ENCODE data around the gene TEKT3. TPM values are rescaled to one million over a fixed set of nuclear protein-coding genes. Genes with fewer than 3 reads are reported as not detected.

TEKT3 gene
- total RNA-seq, 1 experiment from 2014 or later = not detected

DNA sequence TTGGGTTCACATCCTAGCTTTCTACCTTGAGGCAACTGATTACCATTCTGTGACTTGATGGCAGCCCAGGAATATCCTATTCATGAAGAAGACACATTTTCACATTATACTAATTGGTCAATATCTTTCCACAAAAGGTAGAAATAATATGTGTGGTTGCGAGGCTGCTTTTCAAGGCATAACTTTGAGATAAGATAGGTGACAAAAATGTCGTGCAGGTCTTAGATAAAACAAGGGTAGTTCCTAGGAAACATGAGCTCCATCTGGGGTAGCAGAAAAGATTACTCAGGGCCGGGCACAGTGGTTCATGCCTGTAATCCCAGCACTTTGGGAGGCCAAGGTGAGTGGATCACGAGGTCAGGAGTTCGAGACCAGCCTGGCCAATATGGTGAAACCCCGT lies 22.3 kb upstream of the TEKT3 start:
- ChIA-PET CTCF (no interaction called here), POLR2A (ENCODE audit: unreplicated experiment) (interaction anchor here (0.6 kb wide), 1 partner anchor 12 kb away, joined by 6 read pairs; no protein-coding TSS in a partner anchor)
- H3K4me1 ChIP-seq (replicated peaks; ENCODE audit: insufficient read depth) = no peaks in the 10 kb centered on the region

DNA sequence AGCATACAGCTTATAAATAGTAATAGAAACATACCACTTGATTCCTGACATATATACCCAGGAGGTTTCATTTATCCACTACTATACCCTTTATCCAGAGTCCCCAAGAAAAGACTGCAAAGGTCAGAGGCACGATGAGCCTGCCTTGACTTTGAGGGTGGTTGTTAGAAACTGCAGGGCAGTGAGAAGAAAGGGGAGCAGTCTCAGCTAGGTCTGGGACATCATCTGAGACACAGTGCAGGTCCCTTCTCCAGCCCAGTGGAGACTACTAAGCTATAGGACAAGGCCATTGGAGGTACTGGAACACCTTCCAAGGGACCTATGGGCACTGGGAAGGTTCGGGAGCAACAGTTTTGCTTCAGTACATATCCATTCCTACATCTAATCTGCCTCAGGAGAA lies 20.2 kb upstream of the TEKT3 start:
- no peak for DNase-seq
- ChIA-PET POLR2A (ENCODE audit: unreplicated experiment) (no interaction called here), CTCF (no interaction called here)
- H3K79me2 ChIP-seq (ENCODE audit: low read depth) = no peaks in the 10 kb centered on the region
- no TSS peak for BruUV-seq (replicated peaks)
- no peak overlapping the region for H3K4me3 ChIP-seq
- no peaks in the 10 kb centered on the region for H3K4me1 ChIP-seq (replicated peaks; ENCODE audit: insufficient read depth)
- no peaks in the 10 kb centered on the region for H3K36me3 ChIP-seq (ENCODE audit: low read depth)
- no peaks in the 10 kb centered on the region for H3F3A ChIP-seq (ENCODE audit: insufficient read depth, low read depth)
- no peak overlapping the region for H2AFZ ChIP-seq
- intact Hi-C loops (cut with micrococcal nuclease; ENCODE audit: unreplicated experiment) = no loop called here
- no peaks in the 10 kb centered on the region for H4K20me1 ChIP-seq (ENCODE audit: insufficient read depth)
- TF ChIP-seq, protein P1, sequence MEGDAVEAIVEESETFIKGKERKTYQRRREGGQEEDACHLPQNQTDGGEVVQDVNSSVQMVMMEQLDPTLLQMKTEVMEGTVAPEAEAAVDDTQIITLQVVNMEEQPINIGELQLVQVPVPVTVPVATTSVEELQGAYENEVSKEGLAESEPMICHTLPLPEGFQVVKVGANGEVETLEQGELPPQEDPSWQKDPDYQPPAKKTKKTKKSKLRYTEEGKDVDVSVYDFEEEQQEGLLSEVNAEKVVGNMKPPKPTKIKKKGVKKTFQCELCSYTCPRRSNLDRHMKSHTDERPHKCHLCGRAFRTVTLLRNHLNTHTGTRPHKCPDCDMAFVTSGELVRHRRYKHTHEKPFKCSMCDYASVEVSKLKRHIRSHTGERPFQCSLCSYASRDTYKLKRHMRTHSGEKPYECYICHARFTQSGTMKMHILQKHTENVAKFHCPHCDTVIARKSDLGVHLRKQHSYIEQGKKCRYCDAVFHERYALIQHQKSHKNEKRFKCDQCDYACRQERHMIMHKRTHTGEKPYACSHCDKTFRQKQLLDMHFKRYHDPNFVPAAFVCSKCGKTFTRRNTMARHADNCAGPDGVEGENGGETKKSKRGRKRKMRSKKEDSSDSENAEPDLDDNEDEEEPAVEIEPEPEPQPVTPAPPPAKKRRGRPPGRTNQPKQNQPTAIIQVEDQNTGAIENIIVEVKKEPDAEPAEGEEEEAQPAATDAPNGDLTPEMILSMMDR (conservative IDR thresholded peaks at IDR 0.05) = no peak
- no peak for TF ChIP-seq EZH2 (IDR thresholded peaks at IDR 0.05; ENCODE audit: low read depth)
- H3K4me2 ChIP-seq = no peak overlapping the region
- no peak overlapping the region for H3K27ac ChIP-seq
- H3K9me2 ChIP-seq (ENCODE audit: insufficient read depth) = no peaks in the 10 kb centered on the region
- no peaks in the 10 kb centered on the region for H3K9me3 ChIP-seq (ENCODE audit: insufficient read depth, low read depth)
- peaks cover 4% of the 10 kb centered on the region; the same call in 1 of the 2 replicates for H3K27me3 ChIP-seq (ENCODE audit: insufficient read depth, low read depth)

More for the DNA sequence above, 22.3 kb upstream of the TEKT3 start:
- DNase-seq = no peak
- no peak overlapping the region for H2AFZ ChIP-seq
- no peak overlapping the region for H3K27ac ChIP-seq
- no peaks in the 10 kb centered on the region for H4K20me1 ChIP-seq (ENCODE audit: insufficient read depth)
- no peak overlapping the region for H3K4me3 ChIP-seq
- no peaks in the 10 kb centered on the region for H3F3A ChIP-seq (ENCODE audit: insufficient read depth, low read depth)
- no TSS peak for BruUV-seq (replicated peaks)
- no peaks in the 10 kb centered on the region for H3K36me3 ChIP-seq (ENCODE audit: low read depth)
- no peak for TF ChIP-seq EZH2 (IDR thresholded peaks at IDR 0.05; ENCODE audit: low read depth)
- TF ChIP-seq, protein P1 (conservative IDR thresholded peaks at IDR 0.05) = no peak
- no peaks in the 10 kb centered on the region for H3K9me2 ChIP-seq (ENCODE audit: insufficient read depth)
- intact Hi-C loops (cut with micrococcal nuclease; ENCODE audit: unreplicated experiment) = no loop called here
- H3K79me2 ChIP-seq (ENCODE audit: low read depth) = no peaks in the 10 kb centered on the region
- no peak overlapping the region for H3K4me2 ChIP-seq
- H3K9me3 ChIP-seq (ENCODE audit: insufficient read depth, low read depth) = no peaks in the 10 kb centered on the region
- H3K27me3 ChIP-seq (ENCODE audit: insufficient read depth, low read depth) = peaks cover 18% of the 10 kb centered on the region

DNA sequence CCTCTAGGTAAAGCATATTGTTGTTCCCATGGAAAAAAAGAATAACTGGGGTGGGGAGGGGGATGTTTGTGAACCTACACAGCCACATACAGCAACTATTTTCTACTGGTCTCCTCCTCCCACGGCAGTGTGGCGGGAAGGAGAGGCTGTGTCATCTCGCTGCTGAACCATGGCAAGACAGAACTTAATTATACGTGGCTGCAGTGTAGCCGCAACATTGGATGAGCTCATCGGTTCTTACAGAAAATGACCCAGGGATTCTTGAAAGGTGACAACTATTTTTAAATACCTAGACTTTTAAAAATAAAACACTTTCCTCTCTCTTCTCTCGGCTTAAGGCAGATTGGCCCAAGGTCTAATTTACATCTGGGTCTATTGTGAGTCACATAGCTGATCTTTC lies 19.8 kb upstream of the TEKT3 start:
- BruUV-seq (replicated peaks) = no TSS peak
- no peak overlapping the region for H3K4me2 ChIP-seq
- POLR2A ChIA-PET (ENCODE audit: unreplicated experiment) = no interaction called here

More for the DNA sequence above, 19.8 kb upstream of the TEKT3 start:
- H3K79me2 ChIP-seq (ENCODE audit: low read depth) = no peaks in the 10 kb centered on the region
- H3K27me3 ChIP-seq (ENCODE audit: insufficient read depth, low read depth) = peaks cover 4% of the 10 kb centered on the region; the same call in 1 of the 2 replicates
- H3K9me3 ChIP-seq (ENCODE audit: insufficient read depth, low read depth) = no peaks in the 10 kb centered on the region
- no peak overlapping the region for H2AFZ ChIP-seq
- H3K4me3 ChIP-seq = no peak overlapping the region
- CTCF ChIA-PET = no interaction called here
- no peaks in the 10 kb centered on the region for H3F3A ChIP-seq (ENCODE audit: insufficient read depth, low read depth)
- TF ChIP-seq, protein P1 (conservative IDR thresholded peaks at IDR 0.05) = no peak
- TF ChIP-seq EZH2 (IDR thresholded peaks at IDR 0.05; ENCODE audit: low read depth) = no peak
- intact Hi-C loops (cut with micrococcal nuclease; ENCODE audit: unreplicated experiment) = no loop called here
- no peaks in the 10 kb centered on the region for H3K9me2 ChIP-seq (ENCODE audit: insufficient read depth)
- no peaks in the 10 kb centered on the region for H4K20me1 ChIP-seq (ENCODE audit: insufficient read depth)
- H3K27ac ChIP-seq = no peak overlapping the region
- no peaks in the 10 kb centered on the region for H3K36me3 ChIP-seq (ENCODE audit: low read depth)
- H3K4me1 ChIP-seq (replicated peaks; ENCODE audit: insufficient read depth) = no peaks in the 10 kb centered on the region
- DNase-seq = no peak
